Mucosa of descending colon (tissue), 3 donors: Measurements from ENCODE around the gene GLIS1. TPM values are rescaled to one million over a fixed set of nuclear protein-coding genes. Genes with fewer than 3 reads are reported as not detected.

Source experiments
- ATAC-seq: fragments of 200-7000 bp; cut with Tn5 transposase; one replicate; pipeline ENCODE4 v1.9.1; 2020; ENCODE audit warnings: mild to moderate bottlenecking, moderate library complexity
- DNase-seq, 3 donors: peaks; one replicate each; pipeline ENCODE4 v3.0.0-alpha.2; 2020
- H3K36me3 ChIP-seq: fragments of 200-600 bp; one replicate; pipeline ENCODE4 v1.8.0; 2021; ENCODE audit warnings: low read depth, mild to moderate bottlenecking
- H3K4me1 ChIP-seq: fragments of 200-600 bp; one replicate; pipeline ENCODE4 v1.8.0; 2021; ENCODE audit warnings: low read depth, mild to moderate bottlenecking
- H3K4me3 ChIP-seq: fragments of 200-600 bp; one replicate; pipeline ENCODE4 v1.8.0; 2021; ENCODE audit warnings: mild to moderate bottlenecking
- H3K9me3 ChIP-seq: fragments of 200-600 bp; one replicate; pipeline ENCODE4 v1.8.0; 2021; ENCODE audit warnings: mild to moderate bottlenecking
- CTCF ChIP-seq: fragments of 200-600 bp; IDR thresholded peaks from one replicate; pipeline ENCODE4 v1.8.0; 2022; ENCODE audit warnings: antibody characterized with exemption, mild to moderate bottlenecking
- intact Hi-C, 2 donors: fragments of 100-400 bp; cut with DNase I in 1 of 2; cut with micrococcal nuclease in 1 of 2; formaldehyde crosslinking; loops; one replicate each; pipeline versions ENCODE4 v1.11.0 to v1.11.1; 2022; cut with DNase I, micrococcal nuclease
- total RNA-seq, 3 donors: library from RNA; stranded (reverse); fragmentation: NEBNext Ultra II Directional in 2 of 3; extraction: Animal tissue kit (Norgen Biotek cat#: 25700) in 2 of 3; gene quantifications; one replicate each; pipeline versions ENCODE4 v1.2.1 to v1.2.4, GENCODE V29; 2021 to 2023
- donor health status: DM: no; HTN: no; CAD: no; lungs with moderate emphysema.
- donor health status: DM: no; HTN: no; CAD: no.
- donor health status: DM: no; HTN: yes; CAD: no.

The GLIS1 gene
- total RNA-seq, 3 donors from 2014 or later = 0.09 to 0.24 (median 0.14) TPM

GRCh38 chr1:53722025-53722424 is 16.9 kb downstream of the GLIS1 start:
- ATAC-seq (no peak), DNase-seq (no peak)
- Histone ChIP-seq H3K4me1 (no peaks in the 10 kb centered on the region), H3K36me3 (no peaks in the 10 kb centered on the region), H3K4me3 (no peak overlapping the region), H3K9me3 (no peaks in the 10 kb centered on the region)
- no peak for TF ChIP-seq CTCF
- intact Hi-C loops = no loop called here

GRCh38 chr1:53721088-53721487 is 17.9 kb downstream of the GLIS1 start:
- DNase-seq = no peak
- no peak for ATAC-seq
- Histone ChIP-seq H3K4me1 (no peaks in the 10 kb centered on the region), H3K9me3 (no peaks in the 10 kb centered on the region), H3K36me3 (no peaks in the 10 kb centered on the region), H3K4me3 (no peak overlapping the region)
- TF ChIP-seq CTCF = no peak
- intact Hi-C loops = no loop called here

GRCh38 chr1:53719469-53719868 is 19.5 kb downstream of the GLIS1 start:
- H3K9me3 ChIP-seq = no peaks in the 10 kb centered on the region
- H3K4me3 ChIP-seq = no peak overlapping the region
- H3K36me3 ChIP-seq = no peaks in the 10 kb centered on the region
- ATAC-seq = no peak
- H3K4me1 ChIP-seq = no peaks in the 10 kb centered on the region
- no peak for TF ChIP-seq CTCF
- intact Hi-C loops = no loop called here
- DNase-seq = no peak

- intact Hi-C loops = no loop called here
- Histone ChIP-seq H3K36me3 (no peaks in the 10 kb centered on the region), H3K9me3 (no peaks in the 10 kb centered on the region), H3K4me1 (no peaks in the 10 kb centered on the region), H3K4me3 (no peak overlapping the region)
- DNase-seq (no peak), ATAC-seq (no peak)
- no peak for TF ChIP-seq CTCF
Observed at GRCh38 chr1:53718443-53718842, 20.5 kb downstream of the GLIS1 start.

GRCh38 chr1:53717025-53717804 is 21.7 kb downstream of the GLIS1 start:
- Histone ChIP-seq H3K36me3 (no peaks in the 10 kb centered on the region), H3K4me3 (no peak overlapping the region), H3K4me1 (no peaks in the 10 kb centered on the region), H3K9me3 (no peaks in the 10 kb centered on the region)
- TF ChIP-seq CTCF = no peak
- ATAC-seq = no peak
- no peak for DNase-seq
- intact Hi-C loops = no loop called here
